Measurements from ENCODE around the gene ATP10A.

The ATP10A gene

DNA sequence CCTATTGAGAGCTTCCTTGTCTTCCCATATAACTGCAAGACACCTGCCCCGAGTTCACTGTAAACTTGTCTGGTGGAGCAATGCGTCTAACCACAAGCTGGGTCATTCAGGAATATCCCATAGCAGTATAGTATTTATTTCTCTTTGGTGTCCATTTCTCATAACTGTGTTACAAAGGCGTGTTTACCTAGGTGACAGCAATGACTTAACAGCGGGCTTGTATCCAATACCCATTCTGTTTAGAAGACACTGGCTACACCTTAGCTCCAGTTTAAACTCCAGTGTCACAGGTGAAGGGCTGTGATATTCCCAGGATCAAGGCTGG lies 24.3 kb downstream of the ATP10A start:
- Histone ChIP-seq H3K36me3 (ENCODE audit: control insufficient read depth, insufficient read depth, low read length, severe bottlenecking) (no peaks in the 10 kb centered on the region), H3K27me3 (replicated peaks; ENCODE audit: control insufficient read depth, insufficient read depth, low read length) (no peaks in the 10 kb centered on the region), H3K4me1 (ENCODE audit: control insufficient read depth, insufficient read depth, low read length) (no peaks in the 10 kb centered on the region), H3K9me3 (ENCODE audit: control insufficient read depth, low read length) (no peaks in the 10 kb centered on the region), H3K4me3 (ENCODE audit: low read length) (no peak overlapping the region), H3K9ac (ENCODE audit: low read length) (no peak overlapping the region)
- DNase-seq (ENCODE audit: low read depth) = no peak

DNA sequence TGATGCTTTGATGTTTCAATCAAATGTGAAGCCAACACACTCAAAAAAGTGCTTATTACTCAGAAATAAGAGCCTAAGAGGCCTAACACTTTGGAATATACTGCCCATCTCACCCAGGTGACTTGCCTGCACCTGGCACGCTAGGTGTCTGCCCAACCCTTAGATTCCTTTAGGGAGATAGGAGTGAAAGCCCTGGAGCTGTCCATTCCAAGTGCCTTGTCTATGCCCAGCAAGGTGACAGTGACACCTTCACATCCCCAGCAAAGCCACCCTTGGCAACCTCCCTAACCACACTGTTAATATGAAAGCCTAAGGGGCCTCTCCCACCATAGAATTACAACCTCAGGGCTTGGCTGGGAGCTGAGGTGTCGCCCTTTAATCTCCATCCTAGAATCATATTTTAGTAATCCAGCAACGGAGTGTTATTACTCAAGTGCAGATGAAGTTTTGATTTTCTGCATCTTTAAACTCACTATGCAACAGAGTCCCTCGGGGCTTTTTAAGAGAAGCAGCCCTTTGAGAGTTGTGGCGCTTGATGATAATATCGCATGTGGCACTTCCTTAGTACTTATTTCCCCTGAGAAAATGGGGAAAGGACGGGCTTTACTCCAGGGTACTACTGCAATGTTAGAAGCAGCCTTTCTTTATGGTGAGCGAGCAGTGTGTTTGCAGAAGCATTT lies 24.8 kb downstream of the ATP10A start:
- Histone ChIP-seq H3K9me3 (ENCODE audit: control insufficient read depth, low read length) (no peaks in the 10 kb centered on the region), H3K36me3 (ENCODE audit: control insufficient read depth, insufficient read depth, low read length, severe bottlenecking) (no peaks in the 10 kb centered on the region), H3K4me3 (ENCODE audit: low read length) (no peak overlapping the region), H3K9ac (ENCODE audit: low read length) (no peak overlapping the region), H3K4me1 (ENCODE audit: control insufficient read depth, insufficient read depth, low read length) (no peaks in the 10 kb centered on the region), H3K27me3 (replicated peaks; ENCODE audit: control insufficient read depth, insufficient read depth, low read length) (no peaks in the 10 kb centered on the region)
- no peak for DNase-seq (ENCODE audit: low read depth)

DNA sequence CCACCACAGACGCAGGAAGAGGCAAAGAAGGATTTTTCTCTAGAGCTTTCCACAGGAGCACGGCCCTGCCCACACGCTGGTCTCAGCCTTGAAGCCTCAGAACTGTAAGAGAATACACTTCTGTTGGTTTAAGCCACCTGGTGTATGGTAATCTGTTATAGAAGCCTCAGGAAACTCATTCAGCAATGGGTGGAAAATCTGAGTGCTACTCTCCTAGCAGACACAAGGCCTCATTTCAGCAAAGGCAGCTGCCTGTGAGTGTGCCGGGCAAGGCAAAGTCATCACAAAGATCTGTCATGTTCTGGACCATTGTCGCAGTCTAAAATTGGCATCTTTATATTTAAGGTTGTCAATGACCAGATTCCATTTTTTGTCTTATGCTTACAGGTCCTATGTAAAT lies 31.0 kb downstream of the ATP10A start:
- DNase-seq (ENCODE audit: low read depth) = peak; percentile 56
- H3K27me3 ChIP-seq (replicated peaks; ENCODE audit: control insufficient read depth, insufficient read depth, low read length) = no peaks in the 10 kb centered on the region
- H3K4me3 ChIP-seq (ENCODE audit: low read length) = no peak overlapping the region
- H3K36me3 ChIP-seq (ENCODE audit: control insufficient read depth, insufficient read depth, low read length, severe bottlenecking) = no peaks in the 10 kb centered on the region
- H3K4me1 ChIP-seq (ENCODE audit: control insufficient read depth, insufficient read depth, low read length) = peaks cover 22% of the 10 kb centered on the region
- H3K9me3 ChIP-seq (ENCODE audit: control insufficient read depth, low read length) = no peaks in the 10 kb centered on the region
- H3K9ac ChIP-seq (ENCODE audit: low read length) = no peak overlapping the region

DNA sequence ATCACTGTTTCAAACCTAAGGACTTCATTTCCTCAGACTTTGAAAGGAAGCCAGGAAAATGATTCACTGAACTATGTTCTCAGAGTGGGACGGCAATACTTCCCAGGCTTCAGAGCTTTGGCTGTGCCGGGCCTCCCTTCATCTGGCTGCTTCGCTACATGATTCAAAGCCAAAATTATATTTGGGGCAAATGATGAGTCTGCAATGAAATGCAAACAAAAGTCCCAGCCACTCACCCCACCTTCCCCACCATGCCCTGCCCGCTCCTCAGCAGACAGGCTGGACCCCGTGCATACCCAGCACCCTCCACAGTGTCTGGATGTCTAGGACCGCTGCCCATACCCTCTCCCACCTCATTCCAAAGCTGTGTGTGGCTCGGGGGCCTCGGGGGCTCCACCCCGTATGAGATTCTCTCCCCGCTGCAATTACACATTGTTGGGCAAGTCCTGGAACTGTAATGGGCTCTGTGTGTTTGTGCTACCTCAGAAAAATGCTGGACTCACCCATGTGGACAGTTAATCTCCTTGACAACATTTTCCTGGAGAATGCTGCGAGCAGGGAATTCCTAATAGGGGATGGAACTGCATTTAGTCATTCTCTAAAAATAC lies 32.2 kb downstream of the ATP10A start:
- Histone ChIP-seq H3K9ac (ENCODE audit: low read length) (peak overlapping the region; percentile 66), H3K4me3 (ENCODE audit: low read length) (peak overlapping the region; percentile 63), H3K9me3 (ENCODE audit: control insufficient read depth, low read length) (no peaks in the 10 kb centered on the region), H3K36me3 (ENCODE audit: control insufficient read depth, insufficient read depth, low read length, severe bottlenecking) (no peaks in the 10 kb centered on the region), H3K27me3 (replicated peaks; ENCODE audit: control insufficient read depth, insufficient read depth, low read length) (no peaks in the 10 kb centered on the region), H3K4me1 (ENCODE audit: control insufficient read depth, insufficient read depth, low read length) (peaks cover 22% of the 10 kb centered on the region)
- peak; percentile 97 for DNase-seq (ENCODE audit: low read depth)

DNA sequence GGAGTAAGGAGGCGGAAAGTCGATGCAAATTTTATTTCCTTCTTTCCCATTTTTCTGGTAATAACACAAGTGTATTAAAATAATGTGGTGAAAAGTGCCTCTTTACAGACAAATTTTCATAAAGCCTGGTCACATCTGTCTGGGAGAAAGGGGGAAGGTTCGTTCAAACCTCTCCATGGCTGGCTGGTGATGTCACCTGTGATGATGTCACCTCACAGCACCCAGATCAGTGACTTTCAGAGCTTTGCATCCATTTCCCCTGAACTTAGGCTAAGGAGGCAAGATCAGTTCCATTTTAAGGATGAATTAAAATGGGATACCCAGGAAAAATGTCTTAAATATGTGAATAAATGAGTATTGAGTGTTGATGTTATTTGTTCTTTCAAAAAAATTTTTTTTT lies 34.1 kb downstream of the ATP10A start:
- Histone ChIP-seq H3K4me3 (ENCODE audit: low read length) (no peak overlapping the region), H3K9ac (ENCODE audit: low read length) (no peak overlapping the region), H3K9me3 (ENCODE audit: control insufficient read depth, low read length) (no peaks in the 10 kb centered on the region), H3K27me3 (replicated peaks; ENCODE audit: control insufficient read depth, insufficient read depth, low read length) (no peaks in the 10 kb centered on the region), H3K36me3 (ENCODE audit: control insufficient read depth, insufficient read depth, low read length, severe bottlenecking) (no peaks in the 10 kb centered on the region), H3K4me1 (ENCODE audit: control insufficient read depth, insufficient read depth, low read length) (peaks cover 22% of the 10 kb centered on the region)
- no peak for DNase-seq (ENCODE audit: low read depth)

DNA sequence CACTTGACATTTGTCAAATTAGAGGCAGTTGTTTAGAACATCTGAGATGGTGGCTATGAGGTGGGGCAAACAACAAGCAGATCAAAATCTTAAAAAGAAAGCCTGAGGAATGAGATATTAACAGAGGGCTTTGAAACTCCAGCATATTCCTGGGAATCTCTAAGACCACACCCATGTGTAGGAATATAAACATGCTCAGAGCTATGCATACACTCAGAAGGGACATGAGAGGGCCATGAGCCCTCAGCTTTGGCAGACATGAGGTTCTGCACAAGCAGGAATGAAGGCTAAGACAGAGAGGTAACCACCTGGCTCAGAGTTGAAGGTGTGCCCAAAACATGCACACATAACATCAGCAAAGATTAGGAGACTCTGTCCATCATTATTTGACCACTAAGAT lies 37.9 kb downstream of the ATP10A start:
- Histone ChIP-seq H3K4me1 (ENCODE audit: control insufficient read depth, insufficient read depth, low read length) (peaks cover 4% of the 10 kb centered on the region), H3K9me3 (ENCODE audit: control insufficient read depth, low read length) (no peaks in the 10 kb centered on the region), H3K4me3 (ENCODE audit: low read length) (no peak overlapping the region), H3K36me3 (ENCODE audit: control insufficient read depth, insufficient read depth, low read length, severe bottlenecking) (no peaks in the 10 kb centered on the region), H3K27me3 (replicated peaks; ENCODE audit: control insufficient read depth, insufficient read depth, low read length) (no peaks in the 10 kb centered on the region), H3K9ac (ENCODE audit: low read length) (no peak overlapping the region)
- no peak for DNase-seq (ENCODE audit: low read depth)

DNA sequence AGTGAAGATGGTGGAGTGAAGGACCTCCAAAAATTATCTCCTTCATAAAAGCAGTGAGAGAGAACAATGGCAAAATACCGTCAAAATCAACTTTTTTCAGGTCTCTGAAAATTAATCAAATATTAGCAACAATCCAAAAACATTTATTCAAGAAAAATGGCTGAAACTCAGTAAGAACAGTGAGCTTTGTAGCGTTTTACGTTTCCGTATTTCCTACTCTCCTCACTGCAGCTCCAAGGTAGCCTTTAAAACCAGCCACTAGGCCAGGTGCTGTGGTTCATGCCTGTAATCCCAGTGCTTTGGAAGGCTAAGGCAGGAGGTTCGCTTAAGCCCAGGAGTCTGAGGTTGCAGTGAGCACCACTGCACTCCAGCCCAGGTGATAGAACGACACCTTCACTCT lies 38.5 kb downstream of the ATP10A start:
- DNase-seq (ENCODE audit: low read depth) = no peak
- Histone ChIP-seq H3K36me3 (ENCODE audit: control insufficient read depth, insufficient read depth, low read length, severe bottlenecking) (no peaks in the 10 kb centered on the region), H3K4me1 (ENCODE audit: control insufficient read depth, insufficient read depth, low read length) (no peaks in the 10 kb centered on the region), H3K9ac (ENCODE audit: low read length) (no peak overlapping the region), H3K9me3 (ENCODE audit: control insufficient read depth, low read length) (no peaks in the 10 kb centered on the region), H3K27me3 (replicated peaks; ENCODE audit: control insufficient read depth, insufficient read depth, low read length) (no peaks in the 10 kb centered on the region), H3K4me3 (ENCODE audit: low read length) (no peak overlapping the region)

DNA sequence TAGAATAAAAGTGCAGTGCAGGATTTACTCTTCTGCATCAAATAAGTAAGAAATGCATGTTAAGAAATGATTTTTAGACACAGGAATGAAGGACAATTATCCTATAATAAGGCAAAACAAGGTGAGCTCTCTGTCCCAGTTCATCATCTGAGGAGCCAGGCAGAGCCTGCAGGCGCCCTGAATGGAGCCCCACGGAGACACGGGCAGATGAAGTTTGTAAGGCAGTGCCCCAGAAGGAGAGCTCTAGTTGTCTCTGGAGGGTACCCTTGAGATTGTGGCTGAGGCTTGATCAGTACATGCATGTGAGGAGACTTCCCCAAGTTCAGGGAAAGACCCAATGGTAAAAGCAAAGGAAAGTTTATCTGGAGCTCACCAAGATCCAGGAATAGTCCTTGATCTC lies 50.3 kb downstream of the ATP10A start:
- no peaks in the 10 kb centered on the region for H3K27me3 ChIP-seq (replicated peaks; ENCODE audit: control insufficient read depth, insufficient read depth, low read length)
- H3K4me3 ChIP-seq (ENCODE audit: low read length) = no peak overlapping the region
- H3K9ac ChIP-seq (ENCODE audit: low read length) = no peak overlapping the region
- no peaks in the 10 kb centered on the region for H3K4me1 ChIP-seq (ENCODE audit: control insufficient read depth, insufficient read depth, low read length)
- H3K9me3 ChIP-seq (ENCODE audit: control insufficient read depth, low read length) = no peaks in the 10 kb centered on the region
- DNase-seq (ENCODE audit: low read depth) = no peak
- no peaks in the 10 kb centered on the region for H3K36me3 ChIP-seq (ENCODE audit: control insufficient read depth, insufficient read depth, low read length, severe bottlenecking)

DNA sequence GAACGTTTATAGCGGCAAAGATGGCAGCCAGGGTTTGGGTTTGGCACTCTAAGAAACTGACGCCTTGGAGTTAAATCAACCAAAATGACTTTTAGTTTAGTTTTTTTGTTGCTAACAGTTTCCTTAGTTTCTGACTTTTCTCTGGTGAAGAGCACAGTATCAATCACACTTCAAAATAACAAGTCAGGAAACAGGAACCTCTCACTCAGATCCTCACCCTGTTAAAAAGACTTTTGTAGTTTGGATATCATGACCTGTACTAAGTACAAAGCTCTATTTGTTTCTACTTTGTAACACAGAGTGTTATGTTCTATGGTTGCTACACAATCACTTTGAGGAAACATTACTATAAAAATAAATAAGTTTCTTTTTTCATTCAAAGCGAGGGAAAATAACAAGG lies 51.1 kb downstream of the ATP10A start:
- no peaks in the 10 kb centered on the region for H3K4me1 ChIP-seq (ENCODE audit: control insufficient read depth, insufficient read depth, low read length)
- H3K36me3 ChIP-seq (ENCODE audit: control insufficient read depth, insufficient read depth, low read length, severe bottlenecking) = no peaks in the 10 kb centered on the region
- H3K9me3 ChIP-seq (ENCODE audit: control insufficient read depth, low read length) = no peaks in the 10 kb centered on the region
- H3K4me3 ChIP-seq (ENCODE audit: low read length) = no peak overlapping the region
- H3K9ac ChIP-seq (ENCODE audit: low read length) = no peak overlapping the region
- H3K27me3 ChIP-seq (replicated peaks; ENCODE audit: control insufficient read depth, insufficient read depth, low read length) = no peaks in the 10 kb centered on the region
- DNase-seq (ENCODE audit: low read depth) = no peak

DNA sequence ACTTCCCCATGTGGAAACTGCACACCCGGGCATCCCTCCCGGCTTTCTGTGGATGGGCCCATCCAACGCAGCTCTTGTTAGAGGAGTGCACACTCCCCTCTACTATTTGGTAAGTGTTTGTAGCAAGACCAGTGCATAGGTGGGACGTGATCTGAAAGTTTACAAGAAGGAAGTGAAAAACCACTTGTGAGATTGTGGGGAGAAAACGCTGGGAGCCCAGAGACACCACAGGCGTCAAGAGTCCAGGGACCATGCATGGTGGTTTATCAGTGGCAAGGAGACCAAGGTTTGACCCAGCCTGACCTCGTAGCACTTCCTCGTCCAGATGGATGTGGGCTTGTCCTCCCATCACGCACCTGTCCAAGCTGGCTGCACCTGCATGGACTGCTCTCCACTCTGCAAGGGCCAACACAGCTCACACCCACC lies 51.6 kb downstream of the ATP10A start:
- DNase-seq (ENCODE audit: low read depth) = no peak
- Histone ChIP-seq H3K27me3 (replicated peaks; ENCODE audit: control insufficient read depth, insufficient read depth, low read length) (no peaks in the 10 kb centered on the region), H3K4me3 (ENCODE audit: low read length) (no peak overlapping the region), H3K36me3 (ENCODE audit: control insufficient read depth, insufficient read depth, low read length, severe bottlenecking) (peaks cover 3% of the 10 kb centered on the region), H3K4me1 (ENCODE audit: control insufficient read depth, insufficient read depth, low read length) (no peaks in the 10 kb centered on the region), H3K9me3 (ENCODE audit: control insufficient read depth, low read length) (no peaks in the 10 kb centered on the region), H3K9ac (ENCODE audit: low read length) (no peak overlapping the region)

DNA sequence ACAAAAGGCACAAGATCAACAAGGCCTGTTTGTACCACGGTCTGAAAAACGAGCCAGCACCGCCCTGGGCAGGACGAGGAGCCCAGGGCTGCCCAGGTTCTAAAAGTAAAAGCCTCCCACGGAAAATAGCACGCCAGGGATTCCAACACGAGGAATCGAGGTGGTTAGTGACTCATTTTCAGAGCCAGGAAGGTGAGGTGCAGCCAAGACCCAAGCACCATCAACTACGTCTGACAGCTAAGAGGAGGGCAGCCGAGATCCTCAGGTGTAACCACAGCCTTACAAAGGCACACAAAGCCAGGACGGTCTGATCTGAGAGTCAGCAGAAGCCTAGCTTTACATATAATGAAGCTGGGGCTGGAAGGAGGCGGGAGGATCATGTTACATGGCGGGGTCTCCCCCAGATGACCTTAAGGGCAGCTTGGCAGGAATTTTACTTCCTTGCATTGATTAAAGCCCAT lies 52.5 kb downstream of the ATP10A start:
- Histone ChIP-seq H3K9me3 (ENCODE audit: control insufficient read depth, low read length) (no peaks in the 10 kb centered on the region), H3K36me3 (ENCODE audit: control insufficient read depth, insufficient read depth, low read length, severe bottlenecking) (peaks cover 3% of the 10 kb centered on the region), H3K4me3 (ENCODE audit: low read length) (no peak overlapping the region), H3K9ac (ENCODE audit: low read length) (no peak overlapping the region), H3K4me1 (ENCODE audit: control insufficient read depth, insufficient read depth, low read length) (no peaks in the 10 kb centered on the region), H3K27me3 (replicated peaks; ENCODE audit: control insufficient read depth, insufficient read depth, low read length) (no peaks in the 10 kb centered on the region)
- no peak for DNase-seq (ENCODE audit: low read depth)

DNA sequence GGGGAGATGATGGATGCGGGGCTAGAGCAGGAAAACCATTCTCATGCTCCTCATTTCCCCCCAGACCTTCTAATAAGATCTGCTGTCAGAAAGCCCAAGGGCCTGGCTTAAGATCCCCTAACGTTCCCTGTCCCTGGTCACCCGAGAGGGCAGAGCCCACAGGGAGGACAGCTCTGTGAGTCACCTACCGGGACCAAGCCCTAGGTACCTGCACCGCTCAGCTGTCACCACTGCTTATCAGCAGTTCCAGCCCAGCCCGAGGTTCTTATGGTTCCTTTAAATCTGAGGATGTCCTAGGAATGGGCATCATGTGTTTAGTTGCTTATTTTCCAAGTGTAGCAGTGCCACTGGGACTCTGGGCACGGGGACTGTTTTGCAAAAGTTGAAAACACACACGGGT lies 53.0 kb downstream of the ATP10A start:
- Histone ChIP-seq H3K36me3 (ENCODE audit: control insufficient read depth, insufficient read depth, low read length, severe bottlenecking) (peaks cover 3% of the 10 kb centered on the region), H3K4me1 (ENCODE audit: control insufficient read depth, insufficient read depth, low read length) (no peaks in the 10 kb centered on the region), H3K9ac (ENCODE audit: low read length) (no peak overlapping the region), H3K4me3 (ENCODE audit: low read length) (no peak overlapping the region), H3K27me3 (replicated peaks; ENCODE audit: control insufficient read depth, insufficient read depth, low read length) (no peaks in the 10 kb centered on the region), H3K9me3 (ENCODE audit: control insufficient read depth, low read length) (no peaks in the 10 kb centered on the region)
- DNase-seq (ENCODE audit: low read depth) = no peak

Data from adipocyte (in vitro differentiated cells).